OCI-LY7 (cell line): Measurements from ENCODE around the gene WDR90. TPM values are rescaled to one million over a fixed set of nuclear protein-coding genes. Genes with fewer than 3 reads are reported as not detected.

ENCODE experiments used
- BruUV-seq: library from RNA; stranded (reverse); fragments of 400-500 nt; replicated peaks from 2 replicates; lab custom pipeline; 2021; lab: Mats Ljungman, UMichigan
- CTCF ChIA-PET: fragments of 300-600 bp; sonication (Branson Sonifier 250); formaldehyde crosslinking; loops from one replicate; lab custom pipeline; 2022; ENCODE audit warnings: antibody characterized with exemption; ENCODE audit not compliant: unreplicated experiment; lab: Charles Lee
- POLR2A ChIA-PET: fragments of 300-600 bp; sonication (Branson Sonifier 250); formaldehyde crosslinking; loops from one replicate; lab custom pipeline; 2022; ENCODE audit warnings: antibody characterized with exemption; lab: Charles Lee
- DNase-seq: peaks from one replicate; pipeline ENCODE4 v3.0.0-alpha.2; 2015; ENCODE audit warnings: low spot score
- H2AFZ ChIP-seq: fragments of 200-600 bp; sonication (generic), shearing (Covaris generic); 2 replicates; pipeline ENCODE4 v1.6.1; 2014; ENCODE audit warnings: mild to moderate bottlenecking, antibody characterized with exemption, low read length, moderate library complexity
- H3K27ac ChIP-seq: fragments of 200-600 bp; sonication (generic); 2 replicates; pipeline ENCODE4 v1.5.1; 2014; ENCODE audit warnings: mixed run types, low read depth, mild to moderate bottlenecking, moderate library complexity, low read length, inconsistent platforms; ENCODE audit not compliant: poor library complexity, severe bottlenecking
- H3K36me3 ChIP-seq: fragments of 200-600 bp; sonication (generic); 2 replicates; pipeline ENCODE4 v1.6.1; 2014; ENCODE audit warnings: mild to moderate bottlenecking, antibody characterized with exemption, low read length, moderate library complexity, mixed read lengths; ENCODE audit not compliant: insufficient read depth
- H3K4me1 ChIP-seq: fragments of 200-600 bp; sonication (generic); 2 replicates; pipeline ENCODE4 v1.5.1; 2014; ENCODE audit warnings: mild to moderate bottlenecking, low read length; ENCODE audit not compliant: insufficient read depth, poor library complexity, severe bottlenecking
- H3K4me2 ChIP-seq: fragments of 200-600 bp; sonication (generic); 2 replicates; pipeline ENCODE4 v1.6.1; 2014; ENCODE audit warnings: mild to moderate bottlenecking, low read length
- H3K4me3 ChIP-seq: fragments of 200-600 bp; sonication (generic); 2 replicates; pipeline ENCODE4 v1.5.1; 2014; ENCODE audit warnings: mild to moderate bottlenecking, low read depth, low read length; ENCODE audit not compliant: poor library complexity, severe bottlenecking
- H3K79me2 ChIP-seq: fragments of 200-600 bp; sonication (generic); 2 replicates; pipeline ENCODE4 v1.6.1; 2016; ENCODE audit warnings: low read depth, mild to moderate bottlenecking, low read length, moderate library complexity, mixed read lengths; ENCODE audit not compliant: insufficient read depth
- H3K9me2 ChIP-seq: fragments of 200-600 bp; sonication (generic); 2 replicates; pipeline ENCODE4 v1.6.1; 2016; ENCODE audit warnings: mild to moderate bottlenecking, low read length, mixed read lengths; ENCODE audit not compliant: insufficient read depth
- H3K9me3 ChIP-seq: fragments of 200-600 bp; sonication (generic); 2 replicates; pipeline ENCODE4 v1.6.1; 2014; ENCODE audit warnings: mild to moderate bottlenecking, mixed run types, low read length, mixed read lengths
- H4K20me1 ChIP-seq: fragments of 200-600 bp; sonication (generic); 2 replicates; pipeline ENCODE4 v1.6.1; 2014; ENCODE audit warnings: mild to moderate bottlenecking, antibody characterized with exemption, low read length, moderate library complexity, mixed read lengths; ENCODE audit not compliant: insufficient read depth
- CTCF ChIP-seq: fragments of 200-600 bp; sonication (generic); conservative IDR thresholded peaks from 2 replicates; pipeline ENCODE4 v1.5.1; 2014; ENCODE audit warnings: mild to moderate bottlenecking, antibody characterized with exemption, low read length, moderate library complexity, mixed read lengths
- EZH2phosphoT487 ChIP-seq: fragments of 200-600 bp; sonication (generic); IDR thresholded peaks from 2 replicates; pipeline ENCODE4 v1.6.1; 2018; ENCODE audit warnings: low read depth, borderline replicate concordance, mild to moderate bottlenecking, mixed run types, antibody characterized with exemption, low read length, moderate library complexity, mixed read lengths
- intact Hi-C: fragments of 100-400 bp; cut with micrococcal nuclease; formaldehyde crosslinking; loops from one replicate; pipeline ENCODE4 v1.10.0; 2022; ENCODE audit not compliant: unreplicated experiment
- total RNA-seq, 2 experiments: library from RNA; depleted of rRNA in 1 of 2; stranded (reverse); fragments of >200 nt in 1 of 2; shearing (Covaris generic) in 1 of 2; gene quantifications; 2 replicates each; pipeline ENCODE4 v1.2.3, GENCODE V29; 2014 to 2022

The WDR90 gene
- total RNA-seq, 2 experiments from 2014 or later: 110 to 153 TPM

GRCh38 chr16:694863-695354, 45.7 kb downstream of the WDR90 start:
- Histone ChIP-seq H3K9me2 (no peaks in the 10 kb centered on the region), H3K4me3 (peak overlapping the region; percentile 40), H2AFZ (no peak overlapping the region), H3K4me1 (peaks cover 17% of the 10 kb centered on the region), H3K27ac (no peak overlapping the region), H3K9me3 (no peaks in the 10 kb centered on the region), H3K36me3 (no peaks in the 10 kb centered on the region), H3K79me2 (0 out of 2 replicates have a peak, but pooled peaks cover under 1% of the 10 kb centered on the region), H4K20me1 (no peaks in the 10 kb centered on the region), H3K4me2 (peak overlapping the region; percentile 60)
- no TSS peak for BruUV-seq
- CTCF ChIA-PET: no interaction called here
- intact Hi-C loops: no loop called here
- 0 out of 2 replicates have a peak, but pooled peaks have one; percentile 84 for TF ChIP-seq EZH2phosphoT487
- no peak for TF ChIP-seq CTCF
- DNase-seq: no peak
- POLR2A ChIA-PET: no interaction called here

GRCh38 chr16:695355-696089, 46.4 kb downstream of the WDR90 start:
- TF ChIP-seq CTCF (no peak), EZH2phosphoT487 (no peak)
- H3K36me3 ChIP-seq: no peaks in the 10 kb centered on the region
- peak overlapping the region; percentile 53; the same call in 1 of the 2 replicates for H3K4me2 ChIP-seq
- H3K79me2 ChIP-seq: no peaks in the 10 kb centered on the region
- intact Hi-C loops: no loop called here
- peaks cover 14% of the 10 kb centered on the region for H3K4me1 ChIP-seq
- no peak overlapping the region for H3K4me3 ChIP-seq
- no peaks in the 10 kb centered on the region for H3K9me3 ChIP-seq
- H4K20me1 ChIP-seq: no peaks in the 10 kb centered on the region
- BruUV-seq: no TSS peak
- no peak overlapping the region for H2AFZ ChIP-seq
- DNase-seq: no peak
- no peak overlapping the region for H3K27ac ChIP-seq
- ChIA-PET CTCF (no interaction called here), POLR2A (no interaction called here)
- H3K9me2 ChIP-seq: no peaks in the 10 kb centered on the region
